ENCODE results near the gene RASSF8. TPM values are rescaled to one million over a fixed set of nuclear protein-coding genes. Genes with fewer than 3 reads are reported as not detected.

RASSF8 gene
- total RNA-seq, 2 experiments from 2014 or later, result not detected

GRCh38 chr12:26125400-26126339 lies 167.2 kb downstream of the RASSF8 start:
- Histone ChIP-seq H3K4me1 (ENCODE audit: insufficient read depth, low read length, poor library complexity, severe bottlenecking) (no peaks in the 10 kb centered on the region), H2AFZ (ENCODE audit: low read length) (no peak overlapping the region), H4K20me1 (ENCODE audit: insufficient read depth, low read length) (no peaks in the 10 kb centered on the region; the same call in 1 of the 2 replicates), H3K27ac (ENCODE audit: low read depth, low read length, poor library complexity, severe bottlenecking) (no peak overlapping the region), H3K4me2 (ENCODE audit: low read length) (no peak overlapping the region; the same call in 1 of the 2 replicates), H3K4me3 (ENCODE audit: low read depth, low read length, poor library complexity, severe bottlenecking) (no peak overlapping the region), H3K9me3 (ENCODE audit: low read length) (no peaks in the 10 kb centered on the region), H3K79me2 (ENCODE audit: insufficient read depth, low read depth, low read length) (no peaks in the 10 kb centered on the region), H3K9me2 (ENCODE audit: insufficient read depth, low read length) (no peaks in the 10 kb centered on the region), H3K36me3 (ENCODE audit: insufficient read depth, low read length) (no peaks in the 10 kb centered on the region)
- ChIA-PET POLR2A (no interaction called here), CTCF (ENCODE audit: unreplicated experiment) (no interaction called here)
- intact Hi-C loops (cut with micrococcal nuclease; ENCODE audit: unreplicated experiment), result loop anchor here (10.0 kb wide), 1 partner anchor 309 kb away; no protein-coding TSS in a partner anchor
- BruUV-seq (replicated peaks), result no TSS peak
- DNase-seq (ENCODE audit: low spot score), result no peak
- no peak for TF ChIP-seq CTCF (conservative IDR thresholded peaks at IDR 0.05; ENCODE audit: low read length)
- peak; percentile 69 for TF ChIP-seq EZH2phosphoT487 (IDR thresholded peaks at IDR 0.05; ENCODE audit: borderline replicate concordance, low read depth, low read length)

- H3K4me2 ChIP-seq (ENCODE audit: low read length), result no peak overlapping the region; the same call in 1 of the 2 replicates
- H3K27ac ChIP-seq (ENCODE audit: low read depth, low read length, poor library complexity, severe bottlenecking), result no peak overlapping the region
- no peak for DNase-seq (ENCODE audit: low spot score)
- ChIA-PET POLR2A (interaction anchor here (0.5 kb wide), 1 partner anchor 1201 kb away, joined by 6 read pairs; no protein-coding TSS in a partner anchor), CTCF (ENCODE audit: unreplicated experiment) (no interaction called here)
- H3K9me3 ChIP-seq (ENCODE audit: low read length), result no peaks in the 10 kb centered on the region
- no peaks in the 10 kb centered on the region; the same call in 1 of the 2 replicates for H4K20me1 ChIP-seq (ENCODE audit: insufficient read depth, low read length)
- H3K4me1 ChIP-seq (ENCODE audit: insufficient read depth, low read length, poor library complexity, severe bottlenecking), result no peaks in the 10 kb centered on the region
- no peaks in the 10 kb centered on the region for H3K9me2 ChIP-seq (ENCODE audit: insufficient read depth, low read length)
- H3K4me3 ChIP-seq (ENCODE audit: low read depth, low read length, poor library complexity, severe bottlenecking), result no peak overlapping the region
- TF ChIP-seq CTCF (conservative IDR thresholded peaks at IDR 0.05; ENCODE audit: low read length) (no peak), EZH2phosphoT487 (IDR thresholded peaks at IDR 0.05; ENCODE audit: borderline replicate concordance, low read depth, low read length) (no peak; the same call in 1 of the 2 replicates)
- no TSS peak for BruUV-seq (replicated peaks)
- H3K36me3 ChIP-seq (ENCODE audit: insufficient read depth, low read length), result no peaks in the 10 kb centered on the region
- H3K79me2 ChIP-seq (ENCODE audit: insufficient read depth, low read depth, low read length), result no peaks in the 10 kb centered on the region
- no peak overlapping the region for H2AFZ ChIP-seq (ENCODE audit: low read length)
- intact Hi-C loops (cut with micrococcal nuclease; ENCODE audit: unreplicated experiment), result loop anchor here (10.0 kb wide), 1 partner anchor 308 kb away; no protein-coding TSS in a partner anchor
These were observed 168.1 kb downstream of the RASSF8 start for GRCh38 chr12:26126340-26127284.

Data from OCI-LY7 (cell line).